ENCODE measurements around the gene SLC35B3.
"Not testable (repeated sequence)": the region's sequence is repeated elsewhere in the genome, so short reads cannot be mapped to it uniquely, and the experiment has no call there.

The SLC35B3 gene

GRCh38 chr6:8435093-8435844 lies at the start of gene SLC35B3:
Gene SLC35B3, minus strand, starts transcription at chr6:8435545.
- DNase-seq (ENCODE audit: low read depth) = peak; percentile 85

DNA sequence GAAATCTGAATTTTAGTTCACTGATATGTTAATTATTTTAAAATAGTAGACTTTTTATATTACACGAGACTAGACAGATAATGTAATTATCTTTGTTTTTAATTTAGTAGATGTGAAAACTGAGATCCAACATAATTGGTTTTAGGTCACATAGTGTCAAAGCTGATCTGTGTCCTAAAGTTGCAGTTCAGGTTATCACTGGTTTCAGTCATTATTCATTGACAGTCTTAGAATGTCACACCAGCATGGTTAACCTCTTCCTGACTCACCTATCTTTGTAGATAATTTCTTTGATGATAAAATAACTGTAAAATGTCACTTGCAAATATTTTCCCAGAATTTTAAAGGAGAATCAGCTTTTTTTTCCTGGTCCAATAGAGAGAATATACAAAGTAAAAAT lies 48.3 kb upstream of the SLC35B3 start:
- DNase-seq (ENCODE audit: low read depth) = no peak

DNA sequence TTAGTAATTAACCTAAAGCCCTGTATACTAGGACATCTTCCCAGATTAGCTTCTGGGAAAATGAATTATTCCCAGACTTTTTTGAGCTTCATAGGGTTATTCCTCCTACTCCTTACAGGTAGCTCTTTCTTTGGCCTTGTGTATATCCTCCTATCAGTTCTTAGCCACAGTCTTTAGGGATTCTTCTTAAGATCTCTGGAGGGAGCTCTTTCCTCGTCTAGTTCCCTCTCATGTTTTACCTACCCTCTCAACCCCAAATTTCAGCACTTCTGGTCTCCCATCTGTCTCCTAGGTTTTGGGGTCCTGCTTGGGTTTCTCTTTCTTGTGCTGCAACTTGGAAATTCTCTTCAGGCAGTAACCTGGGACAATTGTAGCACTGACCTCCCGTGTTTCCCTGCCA lies 46.4 kb upstream of the SLC35B3 start:
- DNase-seq (ENCODE audit: low read depth) = no peak

GRCh38 chr6:8478418-8478817 lies 43.1 kb upstream of the SLC35B3 start:
- DNase-seq (ENCODE audit: low read depth) = no peak

- DNase-seq (ENCODE audit: low read depth) = no peak
These were observed 41.3 kb upstream of the SLC35B3 start for GRCh38 chr6:8476656-8477055.

DNA sequence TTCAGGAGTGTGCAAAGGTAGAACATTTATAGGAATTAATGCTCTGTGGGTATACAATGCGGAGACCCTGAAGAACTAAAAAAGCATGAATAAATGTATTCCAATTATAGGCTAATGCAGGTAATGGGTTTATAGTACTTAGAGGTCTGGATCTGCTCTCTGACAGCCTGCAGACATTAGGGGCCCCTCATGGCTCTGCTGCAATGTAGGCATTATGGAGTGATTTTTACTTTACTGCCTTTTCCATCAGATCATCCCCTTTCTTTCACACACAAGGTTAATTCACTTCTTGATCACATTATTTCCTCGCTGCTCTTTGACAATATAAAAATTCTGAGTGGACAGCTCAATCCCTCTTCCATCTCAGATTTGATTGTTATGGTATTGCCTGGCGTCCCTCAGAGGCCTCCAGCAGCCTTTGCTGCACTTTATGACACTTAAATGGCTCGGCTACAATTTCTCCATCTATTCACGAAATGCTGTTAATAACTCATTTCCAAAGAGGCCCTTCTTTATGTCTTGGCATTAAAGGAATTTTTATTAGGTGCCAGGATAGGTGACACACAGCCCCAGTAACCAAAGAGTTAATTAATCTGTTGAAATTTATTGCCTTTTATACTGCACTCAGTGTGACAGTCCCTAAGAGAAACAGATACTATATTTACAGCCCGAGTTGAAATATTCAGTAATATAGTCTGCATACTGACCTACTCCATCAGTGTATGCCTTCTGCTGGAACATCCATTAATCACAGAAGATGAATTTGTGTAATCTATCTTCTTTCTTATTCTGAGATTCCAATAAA lies 33.4 kb upstream of the SLC35B3 start:
- no peak for DNase-seq (ENCODE audit: low read depth)

GRCh38 chr6:8462694-8463093 lies 27.3 kb upstream of the SLC35B3 start:
- no peak for DNase-seq (ENCODE audit: low read depth)

GRCh38 chr6:8462169-8462568 lies 26.8 kb upstream of the SLC35B3 start:
- DNase-seq (ENCODE audit: low read depth) = no peak

DNA sequence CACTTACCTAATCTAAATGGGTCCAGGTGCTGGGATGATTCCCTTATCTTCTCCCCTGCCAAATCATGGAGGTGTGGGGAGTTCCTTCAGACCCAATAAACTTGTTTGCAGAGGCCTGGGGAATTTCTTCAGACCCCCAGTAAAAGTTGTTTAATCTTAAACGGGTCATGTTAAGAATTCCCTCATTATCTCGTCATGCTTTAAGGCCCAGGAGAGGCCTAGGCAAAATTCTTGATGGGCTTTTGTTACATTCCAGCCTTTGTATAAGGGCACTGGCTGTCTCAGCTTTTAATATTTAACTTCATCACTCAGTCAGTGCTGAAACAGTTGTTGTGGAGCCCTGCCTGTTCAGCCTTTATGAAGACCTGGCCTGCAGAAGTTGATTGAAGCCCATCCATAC lies 11.0 kb upstream of the SLC35B3 start:
- no peak for DNase-seq (ENCODE audit: low read depth)

DNA sequence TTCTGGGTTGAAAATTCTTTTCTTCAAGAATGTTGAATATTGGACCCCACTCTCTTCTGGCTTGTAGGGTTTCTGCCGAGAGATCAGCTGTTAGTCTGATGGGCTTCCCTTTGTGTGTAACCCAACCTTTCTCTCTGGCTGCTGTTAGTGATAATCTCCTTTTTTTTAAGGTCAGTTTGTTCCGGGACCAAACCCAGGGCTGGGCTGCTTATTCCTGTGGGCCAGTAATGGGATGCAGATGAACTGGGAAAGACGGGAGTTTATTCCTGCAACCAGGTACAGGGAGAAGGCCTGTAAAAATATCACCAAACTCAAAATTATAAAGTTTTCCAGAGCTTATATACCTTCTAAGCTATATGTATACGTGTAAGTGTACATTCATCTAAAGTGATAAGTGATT lies 10.6 kb upstream of the SLC35B3 start:
- DNase-seq (ENCODE audit: low read depth) = not testable (repeated sequence)

DNA sequence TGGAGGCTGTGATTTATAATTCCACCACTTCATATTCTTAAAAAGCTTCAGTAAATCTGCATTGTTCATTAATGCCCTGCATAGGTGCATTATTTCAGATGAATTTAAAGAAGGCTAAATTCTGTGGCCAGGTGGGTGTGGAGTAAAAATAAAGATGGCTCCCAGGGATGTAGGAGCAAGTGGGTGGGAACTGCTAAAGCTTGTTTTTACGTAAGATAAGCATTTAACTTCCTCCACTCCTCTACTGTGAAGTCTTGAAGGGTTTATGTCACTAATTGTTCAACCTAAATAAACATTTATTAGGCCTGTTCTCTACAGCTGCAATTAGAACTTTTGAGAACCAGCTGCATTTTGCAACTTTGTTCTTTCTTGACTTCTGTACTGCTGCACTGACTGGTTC lies 6.8 kb upstream of the SLC35B3 start:
- DNase-seq (ENCODE audit: low read depth) = no peak

DNA sequence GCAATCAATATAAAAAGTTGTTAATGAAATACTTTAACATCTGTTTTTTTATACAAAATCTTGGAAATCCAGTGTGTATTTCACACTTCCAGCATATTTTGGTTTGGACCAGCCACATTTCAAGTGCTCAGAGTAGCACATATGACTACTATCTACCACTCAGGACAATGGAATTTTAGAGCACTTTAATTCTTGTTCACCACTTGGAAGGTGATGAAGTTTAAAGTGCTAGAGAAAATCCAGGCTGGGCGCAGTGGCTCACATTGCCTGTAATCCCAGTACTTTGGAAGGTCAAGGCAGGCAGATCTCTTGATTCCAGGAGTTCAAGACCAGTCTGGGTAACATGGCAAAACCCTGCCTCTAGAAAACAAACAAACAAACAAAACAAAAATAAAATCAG lies 6.1 kb upstream of the SLC35B3 start:
- no peak for DNase-seq (ENCODE audit: low read depth)

GRCh38 chr6:8439601-8440268 lies 4.4 kb upstream of the SLC35B3 start:
- no peak for DNase-seq (ENCODE audit: low read depth)

GRCh38 chr6:8437813-8438212 lies 2.5 kb upstream of the SLC35B3 start:
- DNase-seq (ENCODE audit: low read depth) = no peak

- DNase-seq (ENCODE audit: low read depth) = no peak
These were observed 1.6 kb upstream of the SLC35B3 start for GRCh38 chr6:8436966-8437365.

- DNase-seq (ENCODE audit: low read depth) = no peak
These were observed 462 bp upstream of the SLC35B3 start for GRCh38 chr6:8435845-8436168.

- no peak for DNase-seq (ENCODE audit: low read depth)
These were observed 635 bp downstream of the SLC35B3 start for GRCh38 chr6:8434727-8435092.

- no peak for DNase-seq (ENCODE audit: low read depth)
These were observed 2.7 kb downstream of the SLC35B3 start for GRCh38 chr6:8432614-8433013.

DNA sequence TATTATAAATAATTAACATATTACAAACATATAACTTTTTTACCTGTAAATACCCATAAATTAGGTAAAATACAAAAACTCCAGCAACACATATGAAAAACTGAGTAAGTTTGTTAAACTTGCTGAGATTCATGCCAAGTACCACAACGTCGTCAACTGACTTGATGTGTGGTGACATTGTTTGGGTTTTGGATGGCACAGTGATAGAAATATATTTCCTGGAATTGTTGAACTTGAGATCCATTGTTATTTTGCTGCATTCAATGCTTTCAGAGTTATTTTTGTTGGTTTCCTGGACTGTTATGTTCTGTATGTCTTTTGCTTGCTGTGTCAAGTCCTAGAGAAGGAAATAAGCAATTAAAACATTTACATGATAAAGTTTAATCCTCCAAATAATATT lies 5.5 kb downstream of the SLC35B3 start:
- no peak for DNase-seq (ENCODE audit: low read depth)

DNA sequence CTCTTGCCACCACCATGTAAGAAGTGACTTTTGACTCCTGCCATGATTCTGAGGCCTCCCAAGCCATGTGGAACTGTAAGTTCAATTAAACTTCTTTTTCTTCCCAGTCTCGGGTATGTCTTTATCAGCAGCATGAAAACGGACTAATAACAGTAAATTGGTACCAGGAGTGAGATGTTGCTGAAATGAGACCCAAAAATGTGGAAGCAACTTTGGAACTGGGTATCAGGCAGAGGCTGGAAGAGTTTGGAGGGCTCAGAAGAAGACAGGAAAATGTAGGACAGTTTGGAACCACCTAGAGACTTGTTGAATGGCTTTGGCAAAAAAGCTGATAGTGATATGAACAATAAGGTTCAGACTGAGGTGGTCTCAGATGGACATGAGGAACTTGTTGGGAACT lies 8.8 kb downstream of the SLC35B3 start:
- not testable (repeated sequence) for DNase-seq (ENCODE audit: low read depth)

- no peak for DNase-seq (ENCODE audit: low read depth)
These were observed 15.2 kb downstream of the SLC35B3 start for GRCh38 chr6:8420031-8420588.

- DNase-seq (ENCODE audit: low read depth) = no peak
These were observed 19.4 kb downstream of the SLC35B3 start for GRCh38 chr6:8415913-8416312.

DNA sequence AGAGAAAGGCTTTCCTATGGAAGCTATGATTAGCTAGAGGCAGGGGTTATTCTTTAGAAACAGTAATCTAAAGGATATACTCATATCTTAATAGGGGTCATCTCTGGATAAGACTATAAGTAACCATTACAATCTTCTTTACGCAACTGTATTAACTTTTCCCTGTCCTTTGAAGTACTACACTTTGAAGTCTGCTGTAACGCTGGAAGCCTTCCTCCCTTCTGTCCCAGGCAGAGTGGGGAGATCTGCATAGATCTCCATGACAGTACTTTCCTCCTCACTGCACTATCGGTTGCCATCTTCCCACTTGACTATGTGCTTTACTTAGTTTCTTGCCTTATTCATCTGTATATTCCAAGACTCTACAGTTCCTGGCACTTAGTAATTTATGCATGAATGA lies 20.1 kb downstream of the SLC35B3 start:
- DNase-seq (ENCODE audit: low read depth) = no peak

All from fibroblast of the conjunctiva (primary cell).